HG02970 (cell line): ENCODE measurements around the gene RPE.

ENCODE experiments used
- ATAC-seq: cut with Tn5 transposase; IDR thresholded peaks from one replicate; pipeline ENCODE4 v1.9.1; 2021; ENCODE audit warnings: mild to moderate bottlenecking, moderate library complexity, moderate number of reproducible peaks; ENCODE audit not compliant: unreplicated experiment, low FRiP score

The RPE gene

DNA sequence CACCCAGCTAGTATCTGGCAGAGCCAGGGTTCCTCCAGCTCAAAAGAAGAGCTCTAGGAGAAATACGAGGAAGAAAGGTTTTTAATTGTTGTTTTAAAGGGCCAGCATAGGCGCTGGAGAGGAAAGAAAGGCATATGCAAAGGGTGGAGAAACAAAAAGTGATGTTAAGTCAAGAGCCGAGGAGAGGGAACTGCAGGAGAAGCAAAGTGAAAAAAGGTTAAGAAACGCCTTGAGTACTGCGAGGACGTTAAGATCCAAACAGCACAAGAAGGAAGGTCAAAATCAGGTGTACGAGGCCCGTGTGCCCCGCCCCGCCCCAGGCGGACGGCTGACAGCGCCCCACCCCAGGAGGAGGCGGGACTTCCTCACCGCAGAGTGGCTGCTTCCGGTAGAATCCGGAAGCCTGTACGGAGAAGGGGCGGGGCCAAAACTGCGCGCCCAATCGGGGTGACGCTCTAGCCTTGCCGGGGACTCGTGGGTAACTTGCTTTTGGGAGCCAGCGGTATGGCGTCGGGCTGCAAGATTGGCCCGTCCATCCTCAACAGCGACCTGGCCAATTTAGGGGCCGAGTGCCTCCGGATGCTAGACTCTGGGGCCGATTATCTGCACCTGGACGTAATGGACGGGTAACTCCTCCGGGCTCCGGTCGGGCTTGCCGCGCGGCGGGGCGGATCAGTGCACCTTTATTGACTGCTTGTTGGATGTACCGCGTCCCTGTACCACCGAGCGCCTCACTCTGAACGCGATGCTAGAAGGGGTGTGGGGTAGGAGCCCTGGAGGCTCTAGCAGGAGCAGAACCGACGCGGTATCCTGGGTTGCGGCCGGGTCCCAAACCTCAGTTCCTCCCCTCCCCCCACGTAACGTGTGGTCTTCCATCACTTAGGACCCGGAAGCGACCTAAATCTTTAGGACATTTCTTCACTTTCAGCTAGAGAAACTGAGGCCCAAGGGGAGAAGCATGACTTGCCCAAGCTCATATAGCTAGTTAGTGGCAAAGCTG lies at the start of gene RPE:
Gene RPE, plus strand, starts transcription at position 481 of the 1,000 bp plus-strand sequence. Its CDS starts 24 bp downstream, at position 505.
- ATAC-seq: peak; percentile 100

DNA sequence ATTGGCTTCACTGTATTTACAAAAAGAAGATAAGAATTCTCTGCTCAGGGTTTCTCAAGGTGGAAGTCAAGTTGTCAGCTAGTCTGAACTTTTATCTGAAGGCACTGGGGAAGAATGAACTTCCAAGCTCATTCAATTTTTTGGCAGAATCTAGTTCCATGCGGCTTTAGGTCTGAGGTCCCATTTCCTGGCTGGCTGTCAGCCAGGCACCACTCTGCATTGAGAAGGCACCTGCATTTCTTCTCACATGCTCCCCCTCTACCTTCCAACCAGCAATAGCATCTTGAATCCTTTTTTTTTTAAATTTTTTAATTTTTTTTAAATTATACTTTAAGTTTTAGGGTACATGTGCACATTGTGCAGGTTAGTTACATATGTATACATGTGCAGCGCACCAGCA lies 46.2 kb upstream of the RPE start:
- ATAC-seq: no peak

DNA sequence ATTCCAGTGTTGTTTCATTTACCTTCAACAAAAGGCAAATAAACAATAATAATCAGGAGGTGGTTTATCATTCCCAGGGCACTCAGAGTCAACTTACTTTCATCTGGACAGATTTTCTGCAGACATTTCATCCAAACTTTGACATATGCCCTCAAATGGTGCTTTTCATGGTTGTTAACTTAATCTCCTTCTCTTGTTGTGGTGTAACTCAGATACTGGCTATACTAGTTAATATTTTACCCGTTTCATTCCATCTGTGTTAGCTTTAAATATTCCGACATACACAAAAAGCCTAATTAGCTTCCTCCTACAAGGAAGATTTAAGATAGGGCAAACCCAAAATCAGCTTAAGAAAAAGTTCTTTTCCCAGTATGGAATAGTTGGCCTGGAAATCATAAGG lies 44.4 kb upstream of the RPE start:
- no peak for ATAC-seq

DNA sequence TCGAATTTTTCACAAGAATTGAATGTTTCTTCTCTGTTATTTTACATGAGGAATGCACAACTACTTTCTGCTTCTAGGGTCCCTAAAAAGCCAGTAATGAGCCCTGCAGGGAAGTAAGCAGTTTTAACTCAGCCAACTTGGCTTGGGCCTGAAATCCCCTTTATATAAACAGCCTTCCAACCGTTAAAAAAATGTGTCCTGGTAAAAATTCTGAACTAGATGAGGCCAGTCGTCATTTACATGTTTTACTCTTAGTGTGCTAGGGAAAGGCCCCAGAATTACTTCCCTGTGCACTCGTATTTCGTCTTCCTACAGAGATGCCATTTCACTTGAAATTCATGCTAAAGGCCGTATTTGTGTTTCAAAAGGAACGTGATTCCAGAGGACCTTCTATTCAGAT lies 42.4 kb upstream of the RPE start:
- ATAC-seq: no peak

DNA sequence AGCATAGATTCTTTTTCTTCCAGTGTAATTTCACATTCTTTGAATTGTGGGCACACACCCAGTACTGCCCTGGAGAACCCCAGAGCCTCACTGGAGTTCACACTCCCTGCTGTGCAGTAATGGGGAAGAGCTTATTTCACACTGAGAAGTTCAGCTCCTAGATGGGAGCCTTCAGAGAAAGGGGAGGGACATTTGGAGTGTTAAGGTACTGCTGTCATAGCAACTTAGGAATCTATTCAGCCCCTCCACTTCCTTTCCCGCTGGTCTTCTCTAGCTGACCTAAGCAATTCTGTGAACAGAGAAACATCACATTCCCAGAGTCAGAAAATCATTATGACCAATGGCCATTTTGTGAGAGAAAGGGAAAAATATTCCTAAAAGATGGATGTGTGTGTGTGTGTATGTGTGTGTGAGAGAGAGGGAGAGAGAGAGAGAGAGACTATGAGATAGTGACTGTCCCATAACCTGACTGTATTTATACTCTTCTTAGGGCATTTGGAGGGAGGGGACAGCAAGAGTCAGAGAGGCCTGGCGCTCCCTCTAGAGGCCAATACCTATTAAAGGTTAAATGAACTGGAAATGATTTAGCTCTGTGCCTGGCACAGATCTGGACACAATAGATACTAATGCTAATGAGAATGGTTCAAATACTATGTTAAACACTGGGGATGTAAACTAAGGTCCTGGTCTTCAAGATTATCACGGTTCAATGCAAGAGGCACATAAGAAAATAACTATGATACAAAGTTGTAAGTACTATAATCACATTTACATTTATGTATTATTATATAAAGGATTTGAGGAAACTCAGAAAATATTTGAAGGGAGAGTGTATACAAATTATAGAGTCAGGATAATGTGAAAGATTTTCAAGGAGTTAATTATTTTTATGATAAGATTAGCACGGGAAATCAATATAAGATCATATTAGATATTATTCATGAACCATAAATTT lies 41.5 kb upstream of the RPE start:
- ATAC-seq: peak; percentile 90

DNA sequence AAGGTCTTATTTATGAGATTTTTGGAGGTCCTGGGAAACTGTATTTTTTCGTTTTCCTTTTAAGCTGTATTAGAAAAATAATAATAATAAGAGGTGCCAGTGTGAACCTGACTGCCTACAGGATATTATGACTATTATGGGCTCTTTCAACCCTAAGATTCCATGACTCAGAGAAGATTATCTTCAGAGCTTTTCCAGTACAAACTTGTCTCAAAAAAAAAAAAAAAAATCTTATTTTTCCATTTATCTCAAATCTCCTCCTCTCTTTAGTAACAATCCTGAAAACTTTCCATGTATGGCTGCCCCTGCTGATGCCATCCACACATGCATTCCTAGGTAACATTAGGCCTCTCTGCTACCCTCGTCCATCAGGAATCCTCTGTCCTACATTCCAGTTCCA lies 36.7 kb upstream of the RPE start:
- no peak for ATAC-seq

DNA sequence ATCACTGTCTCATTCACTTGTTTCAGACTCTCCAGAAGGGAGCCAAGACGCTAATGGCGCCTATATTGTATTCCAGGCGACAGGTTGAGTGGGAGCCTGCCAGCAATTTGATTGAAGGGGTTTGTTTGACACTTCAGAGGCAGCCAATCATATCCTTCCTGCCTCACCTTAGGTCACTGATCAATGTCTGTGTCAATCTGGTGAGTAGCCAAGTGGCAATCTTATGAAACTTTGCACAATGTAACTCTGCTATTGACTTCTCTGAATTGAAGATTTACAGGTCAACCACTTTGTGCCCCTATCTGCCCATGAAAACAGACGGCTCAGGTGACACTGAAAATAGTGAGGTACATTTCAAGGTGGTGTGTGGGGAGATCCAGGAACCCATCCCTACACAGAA lies 32.7 kb upstream of the RPE start:
- ATAC-seq: no peak

DNA sequence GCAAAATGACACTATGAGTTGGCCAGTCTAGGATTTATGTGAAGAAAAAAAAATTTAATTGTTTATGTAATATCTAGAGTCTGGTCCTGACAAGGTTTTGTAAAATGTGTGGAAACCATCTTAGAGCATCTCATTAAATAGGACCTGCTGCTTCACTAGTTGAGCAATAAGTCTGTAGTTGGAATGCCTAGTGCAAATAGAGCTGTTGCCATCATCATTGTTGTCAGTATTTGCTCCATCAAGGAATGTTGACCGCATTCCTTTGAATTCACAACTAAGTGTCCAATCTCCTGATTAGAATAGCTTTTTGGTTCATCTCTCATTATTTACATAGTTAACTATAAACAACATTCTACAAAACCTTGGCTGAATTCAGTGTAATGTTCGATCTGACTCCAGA lies 32.2 kb upstream of the RPE start:
- no peak for ATAC-seq

DNA sequence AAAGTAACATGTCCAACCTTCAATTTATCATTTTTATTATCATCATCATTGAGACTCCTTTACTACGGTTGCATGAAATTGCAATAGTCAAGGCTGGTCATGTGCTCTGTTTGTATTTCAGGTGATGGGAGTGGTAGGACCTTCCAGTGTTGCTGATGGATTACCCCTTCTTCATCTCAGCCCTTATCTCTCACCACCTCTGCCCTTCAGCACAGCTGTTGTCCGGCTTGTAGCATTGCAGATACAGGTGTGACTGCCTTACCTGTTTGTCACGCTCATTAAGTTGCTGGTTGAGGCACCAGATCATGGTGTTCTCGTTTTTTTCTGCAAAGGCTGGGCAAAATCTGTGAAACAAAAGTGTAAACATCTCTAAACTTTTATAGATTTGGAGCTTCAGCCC lies 31.7 kb upstream of the RPE start:
- no peak for ATAC-seq

DNA sequence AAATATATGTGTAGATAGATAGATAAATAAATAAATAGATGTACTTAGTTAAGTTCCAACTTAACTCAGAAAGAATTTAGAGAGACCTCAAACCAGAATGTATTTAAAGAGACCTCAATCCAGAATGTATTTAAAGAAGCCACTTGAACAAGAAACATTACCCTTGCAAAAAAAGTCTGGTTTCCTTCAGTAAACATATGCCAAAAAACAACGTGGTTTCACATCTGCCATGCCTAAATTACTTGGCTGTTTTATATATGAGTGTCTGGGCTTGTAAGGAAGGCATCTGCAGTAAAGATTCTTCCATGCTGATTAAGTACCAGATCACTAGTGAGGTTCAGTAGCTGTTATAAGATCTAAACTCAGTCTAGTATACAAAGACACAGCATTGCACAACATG lies 29.1 kb upstream of the RPE start:
- ATAC-seq: no peak

DNA sequence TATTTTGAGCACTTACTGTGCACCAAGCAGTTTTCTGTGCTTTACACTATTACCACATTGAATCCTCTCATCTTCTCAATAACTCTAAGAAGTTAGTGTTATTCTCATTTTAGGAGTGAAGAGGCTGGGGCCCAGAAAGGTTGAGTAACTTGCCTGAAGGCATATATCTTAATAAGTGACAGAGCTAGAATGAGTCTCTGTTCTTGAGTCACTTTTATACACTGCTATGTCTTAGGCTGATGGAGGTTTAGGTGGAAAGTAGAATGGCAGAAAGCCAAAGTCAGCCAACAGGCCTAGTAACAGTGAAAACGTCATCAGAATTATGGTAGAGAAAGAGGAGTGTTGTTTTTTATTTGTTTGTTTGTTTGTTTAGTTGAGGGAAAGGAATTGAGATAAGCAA lies 27.9 kb upstream of the RPE start:
- no peak for ATAC-seq

DNA sequence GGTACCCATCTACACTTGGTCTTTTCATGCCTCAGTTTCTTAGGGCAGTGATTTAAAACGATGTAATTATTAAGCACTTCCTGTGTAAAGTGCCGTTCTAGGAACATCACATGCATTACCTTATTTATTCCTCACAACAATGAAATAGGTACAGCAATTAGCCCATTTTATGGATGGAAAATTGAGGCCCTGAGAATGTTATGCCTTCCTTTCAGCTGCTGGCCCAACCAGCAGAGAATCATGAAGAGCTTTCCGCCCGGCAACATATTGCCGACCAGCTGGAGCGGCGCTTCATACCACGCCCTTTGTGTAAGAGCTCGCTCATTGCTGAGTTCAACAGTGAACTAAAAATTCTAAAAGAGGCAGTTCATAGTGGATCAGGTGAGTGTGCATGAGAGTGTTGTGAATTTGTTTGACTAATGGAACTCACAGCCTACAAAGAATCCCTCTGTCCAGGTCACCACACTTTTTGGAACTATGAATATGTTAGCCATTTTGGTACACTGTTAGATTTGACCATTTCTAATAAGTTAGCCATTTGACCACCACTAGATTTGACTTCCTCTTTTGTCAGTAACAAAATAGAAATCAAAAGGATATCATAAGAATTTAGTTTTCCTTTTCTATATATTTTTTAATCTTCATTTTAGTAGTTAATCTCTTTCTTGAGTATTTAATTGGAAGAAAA lies 25.6 kb upstream of the RPE start:
- peak; percentile 81 for ATAC-seq

DNA sequence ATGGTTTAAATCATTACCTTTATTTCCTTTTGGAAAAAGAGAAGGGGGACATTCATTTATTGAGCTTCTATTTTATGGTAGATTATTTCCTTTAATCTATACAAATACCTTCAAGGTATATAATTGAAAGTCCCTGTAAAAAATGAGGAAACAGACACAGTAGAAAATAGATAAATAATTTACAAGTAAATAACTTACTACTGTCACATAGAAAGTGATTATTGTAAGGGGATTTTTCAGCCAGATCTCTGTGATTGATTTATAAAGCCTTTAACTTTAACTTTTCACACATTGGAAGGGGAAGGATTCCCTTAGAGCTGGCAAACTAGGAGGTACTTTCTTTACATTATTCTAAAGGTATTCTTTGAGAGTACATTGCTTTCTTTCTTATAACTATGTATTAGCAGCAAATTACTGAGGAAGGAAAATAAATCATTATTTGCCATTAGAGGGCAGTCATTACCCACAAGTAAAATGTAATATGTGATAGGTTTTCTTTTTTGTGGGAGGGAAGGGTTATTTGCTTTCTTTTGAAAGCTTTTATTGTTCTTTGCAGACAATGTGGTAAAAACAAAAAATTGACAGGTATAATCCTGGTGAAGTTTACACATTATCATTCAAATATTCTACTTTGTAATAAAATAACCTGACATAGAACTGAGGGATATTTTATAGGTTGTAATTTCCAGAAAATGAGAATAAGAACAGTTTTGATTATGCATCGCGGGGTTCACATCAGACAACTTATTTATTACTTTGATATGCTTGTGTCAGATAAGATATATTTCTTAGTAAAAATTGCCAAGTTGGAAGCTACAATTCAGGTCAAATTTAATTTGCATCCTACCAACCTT lies 24.8 kb upstream of the RPE start:
- peak; percentile 50 for ATAC-seq

DNA sequence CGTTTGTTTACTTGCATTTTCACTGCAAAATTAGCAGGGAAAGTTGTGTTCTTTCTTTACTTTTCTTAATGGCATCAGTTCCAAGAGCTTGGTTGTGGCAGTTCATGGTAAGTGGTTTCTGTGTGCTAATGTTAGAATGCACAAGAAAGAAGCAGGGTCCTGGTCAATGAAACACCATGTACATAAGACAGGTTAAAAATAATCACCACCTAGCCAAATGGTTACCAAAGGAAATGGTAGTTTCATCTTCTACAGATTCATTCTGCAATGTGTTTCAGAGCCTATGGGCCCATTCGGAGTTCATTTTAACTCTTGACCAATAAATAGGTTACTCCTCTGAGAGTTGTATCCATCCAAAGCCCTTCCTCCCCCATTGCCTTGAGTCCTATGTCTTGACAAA lies 18.1 kb upstream of the RPE start:
- no peak for ATAC-seq

DNA sequence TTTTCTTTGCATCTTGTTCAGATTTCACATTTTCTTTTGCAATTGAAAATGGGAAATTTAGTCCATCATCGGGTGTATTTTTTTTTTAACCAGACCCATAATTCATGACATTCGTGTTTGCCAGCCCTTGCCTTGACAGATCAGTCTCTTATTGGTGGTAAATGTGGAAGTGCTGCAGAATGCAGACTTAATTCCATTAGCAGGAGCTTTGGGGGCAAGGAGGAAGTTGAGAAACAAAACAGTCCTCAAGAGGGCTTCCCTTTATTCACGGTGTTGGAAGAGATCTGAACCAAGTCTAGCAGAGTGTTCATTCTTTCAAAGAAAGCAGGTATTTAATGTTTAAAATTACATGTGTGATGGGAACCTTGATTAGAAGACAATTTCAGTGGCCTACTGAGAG lies 16.6 kb upstream of the RPE start:
- no peak for ATAC-seq

DNA sequence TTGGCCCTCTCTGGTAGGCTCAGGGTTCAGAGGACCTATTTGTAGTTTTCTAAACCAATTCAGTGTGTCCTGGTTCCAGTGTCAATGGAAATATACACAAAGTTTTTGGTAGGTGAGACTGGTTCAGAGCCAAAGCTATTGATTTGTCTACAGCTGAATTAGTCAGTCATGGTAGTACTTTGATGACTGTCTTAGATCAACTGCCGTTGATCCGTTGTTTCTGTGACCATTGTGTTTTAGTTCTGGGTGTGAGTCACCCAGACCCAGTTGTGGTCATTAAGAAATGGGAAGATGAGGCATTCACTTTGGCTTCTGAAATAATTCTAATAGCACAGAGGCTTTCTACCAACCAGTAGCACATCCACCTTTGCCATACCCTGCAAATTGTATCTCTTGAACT lies 16.0 kb upstream of the RPE start:
- ATAC-seq: no peak

DNA sequence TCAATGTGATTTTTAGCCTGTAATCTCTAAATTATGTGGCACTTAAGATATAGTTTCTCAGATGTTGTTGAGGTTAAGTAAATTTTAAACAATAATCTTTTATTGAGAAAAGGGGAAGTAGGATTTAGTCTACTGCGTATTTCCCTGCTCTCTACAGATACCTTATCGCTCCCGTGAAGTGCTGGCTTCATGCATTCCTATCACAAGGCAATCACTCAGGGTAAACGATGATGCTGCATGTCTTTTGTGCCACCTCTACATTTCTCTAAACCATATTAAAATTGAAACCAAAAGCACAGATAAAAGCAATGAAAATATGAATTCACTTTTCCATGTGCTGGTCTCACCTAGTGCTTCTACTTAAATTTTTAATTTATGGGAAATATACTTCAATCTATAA lies 14.4 kb upstream of the RPE start:
- ATAC-seq: no peak

DNA sequence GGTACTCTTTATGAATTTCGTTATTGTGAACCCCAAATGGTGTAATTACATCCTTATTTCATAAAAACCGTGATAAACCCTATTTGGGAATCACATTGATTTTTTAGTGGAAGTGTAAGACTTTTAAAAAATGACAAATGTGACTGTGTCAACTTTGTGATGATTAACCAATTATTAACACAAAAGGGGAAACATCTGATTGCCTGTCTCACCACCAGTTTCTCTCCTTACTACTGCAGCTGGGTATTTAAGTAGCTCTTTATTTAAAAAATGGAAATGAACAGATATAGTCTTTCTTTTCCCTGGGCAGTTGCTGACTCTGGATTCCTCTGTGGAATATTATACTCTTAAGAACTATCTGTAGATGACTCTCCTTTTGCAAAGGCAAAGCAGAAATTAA lies 11.6 kb upstream of the RPE start:
- ATAC-seq: no peak

DNA sequence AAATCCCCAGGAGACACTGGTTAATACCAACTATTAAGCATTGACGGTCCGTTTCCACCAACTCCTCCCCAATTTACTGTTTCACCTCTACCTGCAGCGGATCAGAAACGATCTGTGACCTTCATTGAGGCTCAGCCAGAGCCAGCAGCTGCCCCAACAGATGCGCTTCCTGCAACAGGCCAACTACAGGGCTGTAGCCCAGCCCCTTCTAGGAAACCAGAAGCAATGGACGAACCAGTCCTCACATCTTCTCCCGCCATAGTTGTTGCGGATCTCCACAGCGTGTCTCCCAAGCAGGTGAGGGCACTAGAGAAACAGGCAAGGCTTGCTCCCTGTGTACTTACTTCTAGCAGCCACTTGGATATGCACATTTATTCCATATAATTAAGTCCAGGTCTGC lies 8.5 kb upstream of the RPE start:
- no peak for ATAC-seq

DNA sequence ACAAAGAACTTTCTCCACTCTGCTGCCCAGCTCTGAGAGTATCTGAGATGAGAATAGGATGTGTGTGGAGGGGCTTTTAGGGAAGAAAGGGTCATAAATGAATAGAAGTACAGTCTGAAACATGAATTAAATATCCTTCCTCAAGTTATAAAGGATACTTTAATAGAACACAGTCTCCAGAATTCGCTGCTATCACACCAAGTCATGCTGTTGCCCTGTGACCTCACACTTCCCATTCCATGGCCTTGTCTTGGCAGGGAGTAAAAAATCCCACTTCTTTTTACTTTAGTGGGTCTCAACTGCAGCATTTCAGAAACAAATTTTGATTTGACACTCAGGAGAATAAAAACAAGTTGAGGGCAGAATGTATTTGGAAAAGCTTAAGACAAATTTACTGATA lies 3.8 kb upstream of the RPE start:
- no peak for ATAC-seq
